Measurements from ENCODE around the gene CHRNB2. TPM values are rescaled to one million over a fixed set of nuclear protein-coding genes. Genes with fewer than 3 reads are reported as not detected.

Gene CHRNB2
- total and polyA plus RNA-seq, 9 of the 15 experiments (the other 6 are each of a cell fraction or from before 2014, with no cell fraction given): 0.01 TPM; not detected in 8

GRCh38 chr1:154584267-154584994 is 16.9 kb downstream of the CHRNB2 start:
- peaks cover 3% of the 10 kb centered on the region; the same call in 1 of the 2 replicates for H4K20me1 ChIP-seq (replicated peaks; ENCODE audit: control insufficient read depth, insufficient read depth, low read length)
- no peak for ATAC-seq
- WGBS (ENCODE audit: insufficient coverage, low coverage, missing lambda C conversion rate): 88% methylated on average over 9 of the region's 9 CpGs
- H3K9me1 ChIP-seq (ENCODE audit: control insufficient read depth, insufficient read depth, low read length): peaks cover 3% of the 10 kb centered on the region
- no peaks in the 10 kb centered on the region for H3K27me3 ChIP-seq (ENCODE audit: control insufficient read depth in 2 of 2, insufficient read depth in 2 of 2, low read length in 2 of 2)
- no peak overlapping the region for H3K9ac ChIP-seq (ENCODE audit: insufficient read depth in 1 of 2, low read depth in 2 of 2, low read length in 2 of 2)
- no peaks in the 10 kb centered on the region for H3K9me3 ChIP-seq (replicated peaks; ENCODE audit: control insufficient read depth, insufficient read depth, low read depth, low read length)
- no peaks in the 10 kb centered on the region for H3K4me1 ChIP-seq (replicated peaks in 1 of 2; ENCODE audit: control insufficient read depth in 2 of 2, insufficient read depth in 2 of 2, low read length in 2 of 2)
- no TSS peak for BruUV-seq (replicated peaks)
- no peak overlapping the region for H3K4me3 ChIP-seq
- H3K27ac ChIP-seq (ENCODE audit: extremely low read depth, low read depth, low read length): no peak overlapping the region
- in situ Hi-C loops (cut with MboI): no loop called here
- no peak for FAIRE-seq
- H3K36me3 ChIP-seq (ENCODE audit: control insufficient read depth, insufficient read depth, low read length): peaks cover 86% of the 10 kb centered on the region
- TF ChIP-seq NCOR1 (IDR thresholded peaks at IDR 0.05) (no peak), MTA3 (IDR thresholded peaks at IDR 0.05; ENCODE audit: borderline replicate concordance) (no peak), RAD21 (CRISPR knock-in tag; conservative IDR thresholded peaks at IDR 0.05 in 1 of 2, IDR thresholded peaks at IDR 0.05 in 1 of 2) (0 out of 4 replicates have a peak, but pooled peaks of 1 of the 2 experiments have one; percentile 5), KDM2B (CRISPR knock-in tag; IDR thresholded peaks at IDR 0.05) (no peak), GATA2 (CRISPR knock-in tag; IDR thresholded peaks at IDR 0.05) (no peak), RAD51 (IDR thresholded peaks at IDR 0.05; ENCODE audit: borderline replicate concordance, low read depth) (no peak), ZMIZ1 (IDR thresholded peaks at IDR 0.05; ENCODE audit: low read depth in 2 of 2, low read length in 2 of 2) (no peak), ETV6 (IDR thresholded peaks at IDR 0.05; ENCODE audit: borderline replicate concordance in 1 of 2, low read depth in 2 of 2, low read length in 1 of 2) (no peak), ETV6 (CRISPR knock-in tag; IDR thresholded peaks at IDR 0.05; ENCODE audit: borderline replicate concordance) (no peak)
- H3K79me2 ChIP-seq (ENCODE audit: control insufficient read depth, insufficient read depth, low read length): no peaks in the 10 kb centered on the region
- no peak for DNase-seq (ENCODE audit: extremely low read depth in 1 of 4, low spot score in 3 of 4)
- H2AFZ ChIP-seq (ENCODE audit: low read depth, low read length): no peak overlapping the region
- intact Hi-C loops (cut with micrococcal nuclease): no loop called here
- CTCF ChIA-PET (ENCODE audit: low intra/inter-chr PET ratio): no interaction called here
- H3K4me2 ChIP-seq (ENCODE audit: insufficient read depth, low read length): no peak overlapping the region
- POLR2A ChIA-PET: no interaction called here
